ENCODE measurements around the gene LHX4. TPM values are rescaled to one million over a fixed set of nuclear protein-coding genes. Genes with fewer than 3 reads are reported as not detected.
"Not testable (repeated sequence)": the region's sequence is repeated elsewhere in the genome, so short reads cannot be mapped to it uniquely, and the experiment has no call there.

Gene LHX4
- total RNA-seq, 1 donor from 2014 or later = 0.96 TPM

- H3K4me3 Mint-ChIP-seq = no peak overlapping the region
- H3K9me3 Mint-ChIP-seq = no peaks in the 10 kb centered on the region
- H3K4me1 Mint-ChIP-seq = peaks cover 6% of the 10 kb centered on the region
- no peak for DNase-seq (ENCODE audit: low read depth, low spot score)
- no peak overlapping the region for H3K27ac Mint-ChIP-seq (ENCODE audit: unreplicated experiment)
- TF ChIP-seq, protein P1, sequence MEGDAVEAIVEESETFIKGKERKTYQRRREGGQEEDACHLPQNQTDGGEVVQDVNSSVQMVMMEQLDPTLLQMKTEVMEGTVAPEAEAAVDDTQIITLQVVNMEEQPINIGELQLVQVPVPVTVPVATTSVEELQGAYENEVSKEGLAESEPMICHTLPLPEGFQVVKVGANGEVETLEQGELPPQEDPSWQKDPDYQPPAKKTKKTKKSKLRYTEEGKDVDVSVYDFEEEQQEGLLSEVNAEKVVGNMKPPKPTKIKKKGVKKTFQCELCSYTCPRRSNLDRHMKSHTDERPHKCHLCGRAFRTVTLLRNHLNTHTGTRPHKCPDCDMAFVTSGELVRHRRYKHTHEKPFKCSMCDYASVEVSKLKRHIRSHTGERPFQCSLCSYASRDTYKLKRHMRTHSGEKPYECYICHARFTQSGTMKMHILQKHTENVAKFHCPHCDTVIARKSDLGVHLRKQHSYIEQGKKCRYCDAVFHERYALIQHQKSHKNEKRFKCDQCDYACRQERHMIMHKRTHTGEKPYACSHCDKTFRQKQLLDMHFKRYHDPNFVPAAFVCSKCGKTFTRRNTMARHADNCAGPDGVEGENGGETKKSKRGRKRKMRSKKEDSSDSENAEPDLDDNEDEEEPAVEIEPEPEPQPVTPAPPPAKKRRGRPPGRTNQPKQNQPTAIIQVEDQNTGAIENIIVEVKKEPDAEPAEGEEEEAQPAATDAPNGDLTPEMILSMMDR (conservative IDR thresholded peaks at IDR 0.05) = no peak
- H3K36me3 Mint-ChIP-seq (ENCODE audit: low read depth) = peaks cover 5% of the 10 kb centered on the region
- peaks cover 16% of the 10 kb centered on the region for H3K27me3 Mint-ChIP-seq (ENCODE audit: low read depth)
These were observed 32.8 kb upstream of the LHX4 start for GRCh38 chr1:180197231-180197630.

DNA sequence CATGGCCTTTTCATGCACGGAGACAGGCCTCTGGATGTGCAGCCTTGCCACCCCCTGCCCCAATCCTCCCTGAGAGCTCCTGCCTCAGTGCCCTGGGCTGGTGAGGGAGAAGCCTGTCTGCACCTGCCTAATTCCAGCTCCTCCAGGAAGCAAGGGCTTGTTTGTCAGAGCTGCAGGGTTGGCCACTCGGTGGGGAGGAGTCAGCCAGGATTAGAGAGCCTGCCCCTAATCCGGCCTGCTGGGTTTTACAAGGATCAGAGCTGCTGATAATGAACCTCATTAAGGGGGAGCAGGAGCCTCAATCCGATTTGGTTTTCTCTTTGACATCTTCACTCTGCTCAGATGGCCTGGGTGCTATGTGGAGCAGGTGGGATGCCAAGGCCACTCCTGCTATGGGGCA is 31.9 kb upstream of the LHX4 start:
- TF ChIP-seq, protein P1 (conservative IDR thresholded peaks at IDR 0.05) = no peak
- DNase-seq (ENCODE audit: low read depth, low spot score) = no peak
- Mint-ChIP-seq H3K4me1 (peaks cover under 1% of the 10 kb centered on the region), H3K9me3 (no peaks in the 10 kb centered on the region), H3K36me3 (ENCODE audit: low read depth) (no peaks in the 10 kb centered on the region), H3K27ac (ENCODE audit: unreplicated experiment) (no peak overlapping the region), H3K4me3 (no peak overlapping the region), H3K27me3 (ENCODE audit: low read depth) (peaks cover 17% of the 10 kb centered on the region)

GRCh38 chr1:180198611-180199010 is 31.5 kb upstream of the LHX4 start:
- Mint-ChIP-seq H3K27ac (ENCODE audit: unreplicated experiment) (no peak overlapping the region), H3K27me3 (ENCODE audit: low read depth) (peaks cover 18% of the 10 kb centered on the region), H3K4me3 (no peak overlapping the region), H3K4me1 (no peaks in the 10 kb centered on the region), H3K9me3 (no peaks in the 10 kb centered on the region), H3K36me3 (ENCODE audit: low read depth) (no peaks in the 10 kb centered on the region)
- TF ChIP-seq, protein P1 (conservative IDR thresholded peaks at IDR 0.05) = no peak
- DNase-seq (ENCODE audit: low read depth, low spot score) = no peak

DNA sequence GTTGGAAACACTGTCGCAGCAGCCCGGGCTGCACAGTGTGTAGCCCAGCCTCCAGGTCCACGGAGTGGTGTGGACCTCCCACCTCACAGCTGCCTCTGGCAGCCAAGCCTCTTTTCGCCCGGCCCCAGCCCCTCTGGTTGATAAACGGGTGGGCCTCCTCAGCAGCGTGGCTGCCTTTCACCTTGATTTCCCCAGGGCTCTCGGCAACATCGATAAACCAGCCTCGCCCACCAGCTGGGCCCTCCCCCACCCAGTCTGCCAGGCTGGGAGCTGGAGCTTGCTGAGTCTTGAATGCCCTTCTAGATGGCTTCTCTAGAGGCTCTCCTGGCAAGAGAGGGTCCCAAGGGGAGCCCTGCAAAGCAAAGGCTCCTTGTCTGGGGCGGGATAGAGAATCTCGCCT is 31.0 kb upstream of the LHX4 start:
- H3K27ac Mint-ChIP-seq (ENCODE audit: unreplicated experiment) = no peak overlapping the region
- no peaks in the 10 kb centered on the region for H3K36me3 Mint-ChIP-seq (ENCODE audit: low read depth)
- peaks cover 22% of the 10 kb centered on the region for H3K27me3 Mint-ChIP-seq (ENCODE audit: low read depth)
- no peak for DNase-seq (ENCODE audit: low read depth, low spot score)
- TF ChIP-seq, protein P1 (conservative IDR thresholded peaks at IDR 0.05) = no peak
- no peak overlapping the region for H3K4me3 Mint-ChIP-seq
- H3K9me3 Mint-ChIP-seq = no peaks in the 10 kb centered on the region
- no peaks in the 10 kb centered on the region for H3K4me1 Mint-ChIP-seq

DNA sequence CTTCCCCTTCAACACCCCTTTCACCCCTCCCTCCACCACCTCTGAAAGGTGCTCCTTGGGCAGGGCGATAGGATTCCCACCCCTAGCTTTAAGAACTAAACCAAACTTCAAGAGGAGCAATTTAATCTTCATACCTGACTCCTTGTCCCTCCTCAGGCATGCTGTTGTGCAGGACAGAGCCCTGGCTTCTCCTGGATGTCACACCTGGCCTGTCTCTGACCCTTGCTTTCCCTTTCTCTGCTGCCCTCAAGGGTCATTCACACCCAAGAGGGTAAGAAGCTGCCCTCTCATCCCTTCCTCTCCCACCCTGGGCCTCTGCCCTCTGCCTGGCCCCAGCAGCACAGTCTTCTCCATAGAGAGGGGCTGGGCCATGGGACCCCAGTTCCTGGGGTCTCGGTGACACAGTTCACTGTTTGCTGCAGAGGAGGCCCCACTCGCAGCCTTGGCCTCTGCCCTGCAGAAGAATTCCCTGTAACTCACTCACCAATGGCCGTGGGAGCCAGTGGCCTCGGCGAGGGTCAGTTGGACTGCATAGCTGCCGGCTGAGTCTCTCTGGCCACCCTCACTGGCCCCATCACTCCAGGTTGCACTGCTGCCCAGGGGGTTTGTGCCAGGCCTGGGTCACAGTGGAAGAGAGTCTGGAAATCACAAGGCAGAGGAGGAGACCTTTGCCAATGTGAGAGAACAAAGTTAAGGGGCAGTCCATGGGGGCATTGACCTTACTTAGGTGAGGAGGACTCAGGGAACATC is 28.4 kb upstream of the LHX4 start:
- Mint-ChIP-seq H3K36me3 (ENCODE audit: low read depth) (no peaks in the 10 kb centered on the region), H3K4me3 (no peak overlapping the region), H3K4me1 (no peaks in the 10 kb centered on the region), H3K27me3 (ENCODE audit: low read depth) (peaks cover 34% of the 10 kb centered on the region), H3K9me3 (no peaks in the 10 kb centered on the region), H3K27ac (ENCODE audit: unreplicated experiment) (peak overlapping the region; percentile 89)
- DNase-seq (ENCODE audit: low read depth, low spot score) = no peak
- TF ChIP-seq, protein P1 (conservative IDR thresholded peaks at IDR 0.05) = no peak

- H3K36me3 Mint-ChIP-seq (ENCODE audit: low read depth); H3K4me3 Mint-ChIP-seq; DNase-seq (ENCODE audit: low read depth, low spot score); H3K9me3 Mint-ChIP-seq; H3K27ac Mint-ChIP-seq (ENCODE audit: unreplicated experiment); H3K4me1 Mint-ChIP-seq: not testable (repeated sequence)
- peaks cover 44% of the 10 kb centered on the region for H3K27me3 Mint-ChIP-seq (ENCODE audit: low read depth)
These were observed 27.5 kb upstream of the LHX4 start for GRCh38 chr1:180202588-180202987.
